ENCODE measurements around the gene NOL7.

DNA sequence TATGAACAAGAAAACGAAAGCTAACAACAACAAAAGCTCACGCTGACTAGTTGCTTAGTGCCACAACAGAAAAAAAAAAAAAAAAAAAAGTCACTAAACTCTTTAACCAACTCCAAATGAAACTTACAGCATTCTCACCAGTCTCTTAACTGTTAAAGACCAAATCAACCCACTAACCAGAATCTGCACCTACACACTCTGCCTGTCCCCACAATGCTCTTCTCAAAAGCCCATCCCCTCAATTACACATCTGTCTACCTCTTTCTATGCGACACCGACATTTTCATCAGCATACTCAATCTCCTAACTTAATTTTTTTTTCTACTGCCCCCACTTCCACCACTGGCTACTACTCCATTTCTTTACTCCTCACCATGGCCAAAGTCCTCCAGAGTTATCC is 34.3 kb downstream of the NOL7 start:
- TF ChIP-seq POLR2A (IDR thresholded peaks at IDR 0.05): no peak
- TF ChIP-seq, protein P1, sequence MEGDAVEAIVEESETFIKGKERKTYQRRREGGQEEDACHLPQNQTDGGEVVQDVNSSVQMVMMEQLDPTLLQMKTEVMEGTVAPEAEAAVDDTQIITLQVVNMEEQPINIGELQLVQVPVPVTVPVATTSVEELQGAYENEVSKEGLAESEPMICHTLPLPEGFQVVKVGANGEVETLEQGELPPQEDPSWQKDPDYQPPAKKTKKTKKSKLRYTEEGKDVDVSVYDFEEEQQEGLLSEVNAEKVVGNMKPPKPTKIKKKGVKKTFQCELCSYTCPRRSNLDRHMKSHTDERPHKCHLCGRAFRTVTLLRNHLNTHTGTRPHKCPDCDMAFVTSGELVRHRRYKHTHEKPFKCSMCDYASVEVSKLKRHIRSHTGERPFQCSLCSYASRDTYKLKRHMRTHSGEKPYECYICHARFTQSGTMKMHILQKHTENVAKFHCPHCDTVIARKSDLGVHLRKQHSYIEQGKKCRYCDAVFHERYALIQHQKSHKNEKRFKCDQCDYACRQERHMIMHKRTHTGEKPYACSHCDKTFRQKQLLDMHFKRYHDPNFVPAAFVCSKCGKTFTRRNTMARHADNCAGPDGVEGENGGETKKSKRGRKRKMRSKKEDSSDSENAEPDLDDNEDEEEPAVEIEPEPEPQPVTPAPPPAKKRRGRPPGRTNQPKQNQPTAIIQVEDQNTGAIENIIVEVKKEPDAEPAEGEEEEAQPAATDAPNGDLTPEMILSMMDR (IDR thresholded peaks at IDR 0.05): no peak
